GM12875 (cell line): ENCODE data around the gene ATP2B2.

Experiments
- H3K4me3 ChIP-seq: one replicate; pipeline ENCODE4 v1.5.1; 2011; ENCODE audit warnings: low read depth, low read length, control low read depth
- CTCF ChIP-seq: IDR thresholded peaks from 2 replicates; pipeline ENCODE4 v1.5.1; 2011; ENCODE audit warnings: low read depth, mild to moderate bottlenecking, control low read depth, inconsistent platforms, low read length, moderate library complexity, borderline replicate concordance; ENCODE audit not compliant: insufficient read depth

Gene ATP2B2

GRCh38 chr3:10442151-10442795 lies 63.1 kb downstream of the ATP2B2 start:
- no peak overlapping the region for H3K4me3 ChIP-seq
- TF ChIP-seq CTCF, result no peak

- no peak overlapping the region for H3K4me3 ChIP-seq
- TF ChIP-seq CTCF, result no peak
These were observed 64.7 kb downstream of the ATP2B2 start for GRCh38 chr3:10440684-10441083.

GRCh38 chr3:10438902-10439610 lies 66.3 kb downstream of the ATP2B2 start:
- no peak for TF ChIP-seq CTCF
- no peak overlapping the region for H3K4me3 ChIP-seq

- TF ChIP-seq CTCF, result no peak
- H3K4me3 ChIP-seq, result no peak overlapping the region
These were observed 67.1 kb downstream of the ATP2B2 start for GRCh38 chr3:10437995-10438901.

- no peak for TF ChIP-seq CTCF
- no peak overlapping the region for H3K4me3 ChIP-seq
These were observed 68.0 kb downstream of the ATP2B2 start for GRCh38 chr3:10437272-10437994.

- H3K4me3 ChIP-seq, result no peak overlapping the region
- no peak for TF ChIP-seq CTCF
These were observed 69.5 kb downstream of the ATP2B2 start for GRCh38 chr3:10435850-10436249.
